Stimulated activated memory B cell treated with anti-CD40 and anti-IgM and Interleukin-4, amounts not matched to agents 10 μg/mL and 1 μg/mL and 100 μg/mL, for 72 hours (primary cell): ENCODE results near the gene SYNE1.
"Not testable (repeated sequence)": the region's sequence is repeated elsewhere in the genome, so short reads cannot be mapped to it uniquely, and the experiment has no call there.

Experiments
- ATAC-seq: fragments of 150-1000 bp; cut with Tn5 transposase; 2 replicates; pipeline ENCODE4 v1.10.0; 2021
- H3K27ac Mint-ChIP-seq: one replicate; pipeline ENCODE4 v1.8.0; 2022; ENCODE audit warnings: mild to moderate bottlenecking, mixed read lengths
- H3K27me3 Mint-ChIP-seq: one replicate; pipeline ENCODE4 v1.8.0; 2022; ENCODE audit warnings: mixed read lengths
- H3K36me3 Mint-ChIP-seq: one replicate; pipeline ENCODE4 v1.8.0; 2022; ENCODE audit warnings: mixed read lengths
- H3K4me1 Mint-ChIP-seq: one replicate; pipeline ENCODE4 v1.8.0; 2022; ENCODE audit warnings: mixed read lengths
- H3K4me3 Mint-ChIP-seq: one replicate; pipeline ENCODE4 v1.8.0; 2022; ENCODE audit warnings: mild to moderate bottlenecking, moderate library complexity, mixed read lengths
- H3K9me3 Mint-ChIP-seq: one replicate; pipeline ENCODE4 v1.8.0; 2022; ENCODE audit warnings: mixed read lengths

Gene SYNE1

DNA sequence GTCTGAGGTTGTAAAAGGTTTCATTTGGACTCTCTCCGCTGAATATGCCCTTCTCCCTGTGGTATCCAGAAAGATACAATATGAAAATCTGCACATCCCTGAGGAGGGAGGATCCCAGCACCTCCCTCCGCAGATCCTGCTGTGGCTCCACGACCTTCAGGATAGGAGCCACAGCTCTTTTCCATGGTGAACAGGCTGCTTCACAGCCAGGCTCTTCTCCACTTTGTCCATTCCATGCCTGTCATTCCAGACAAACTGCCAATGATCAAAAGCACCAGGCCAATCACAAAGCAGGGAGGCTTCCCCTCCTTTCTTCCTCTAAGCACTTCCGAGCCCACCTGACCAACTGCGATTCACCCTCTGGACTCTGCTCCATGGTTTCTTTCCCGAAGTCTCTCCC lies 489.9 kb downstream of the SYNE1 start:
- H3K36me3 Mint-ChIP-seq: peaks cover 68% of the 10 kb centered on the region
- ATAC-seq: no peak
- no peak overlapping the region for H3K4me3 Mint-ChIP-seq
- no peak overlapping the region for H3K27ac Mint-ChIP-seq
- H3K4me1 Mint-ChIP-seq: peaks cover 6% of the 10 kb centered on the region
- H3K9me3 Mint-ChIP-seq: no peaks in the 10 kb centered on the region
- H3K27me3 Mint-ChIP-seq: no peaks in the 10 kb centered on the region

DNA sequence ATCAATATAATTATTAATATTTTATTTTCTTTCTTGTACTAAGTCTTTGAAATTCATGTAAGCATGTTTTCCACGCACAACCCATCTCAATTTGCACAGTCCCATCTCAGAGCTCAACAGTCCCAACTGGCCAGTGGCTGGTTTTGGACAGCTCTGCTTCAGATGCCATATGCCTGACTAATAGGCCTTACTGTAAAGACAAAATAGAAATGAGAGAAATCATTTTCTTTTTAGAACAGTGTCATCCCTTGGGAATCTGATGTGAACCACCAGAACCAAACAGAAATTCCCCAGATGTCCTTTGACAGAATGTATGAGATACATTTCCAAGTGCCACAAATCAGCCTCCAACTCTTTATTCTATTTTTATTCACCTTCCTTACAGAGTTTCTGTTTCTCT lies 490.8 kb downstream of the SYNE1 start:
- H3K4me3 Mint-ChIP-seq: no peak overlapping the region
- peaks cover 6% of the 10 kb centered on the region for H3K4me1 Mint-ChIP-seq
- no peak for ATAC-seq
- H3K27me3 Mint-ChIP-seq: no peaks in the 10 kb centered on the region
- peaks cover 60% of the 10 kb centered on the region for H3K36me3 Mint-ChIP-seq
- no peaks in the 10 kb centered on the region for H3K9me3 Mint-ChIP-seq
- no peak overlapping the region for H3K27ac Mint-ChIP-seq

DNA sequence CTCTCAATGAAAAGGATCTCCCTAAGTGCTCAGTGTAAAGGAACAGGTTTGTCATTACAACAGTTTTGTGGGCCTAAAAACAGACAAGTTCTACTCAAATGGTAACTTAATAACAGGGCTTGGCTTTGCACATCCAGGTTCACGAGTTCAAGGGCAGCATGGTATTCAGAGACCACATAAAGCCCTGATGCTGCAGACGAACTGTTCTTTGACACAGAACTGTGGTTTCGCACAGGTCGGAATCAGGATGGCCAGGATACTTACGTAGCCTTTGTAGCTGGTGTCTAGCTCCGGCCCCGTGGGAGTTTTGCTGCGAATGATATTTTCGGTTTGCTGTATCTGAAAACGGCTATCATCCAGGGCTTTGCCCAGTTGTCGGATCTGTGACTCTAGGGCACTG lies 493.8 kb downstream of the SYNE1 start:
- Mint-ChIP-seq H3K36me3 (peaks cover 60% of the 10 kb centered on the region), H3K27ac (no peak overlapping the region), H3K4me1 (peaks cover 6% of the 10 kb centered on the region), H3K27me3 (no peaks in the 10 kb centered on the region), H3K9me3 (no peaks in the 10 kb centered on the region), H3K4me3 (no peak overlapping the region)
- no peak for ATAC-seq

DNA sequence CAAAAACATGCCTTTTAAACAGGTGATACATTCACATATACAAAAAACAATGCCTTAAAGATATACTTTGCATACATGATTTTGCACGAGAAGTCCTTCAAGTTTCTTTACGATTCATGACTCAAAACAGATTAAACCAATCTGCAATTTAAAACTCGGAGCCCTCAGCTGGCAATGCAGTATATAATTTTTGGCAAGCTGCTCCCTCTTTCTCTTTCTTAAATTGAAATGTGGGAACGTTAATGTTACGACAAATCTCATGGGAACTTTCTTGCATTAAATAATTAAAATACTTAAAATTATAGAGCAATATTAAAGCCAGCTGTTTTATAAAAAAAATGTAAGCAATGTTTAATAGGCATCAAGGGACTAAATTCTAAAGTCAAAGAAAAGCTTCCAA lies 495.1 kb downstream of the SYNE1 start:
- no peaks in the 10 kb centered on the region for H3K27me3 Mint-ChIP-seq

DNA sequence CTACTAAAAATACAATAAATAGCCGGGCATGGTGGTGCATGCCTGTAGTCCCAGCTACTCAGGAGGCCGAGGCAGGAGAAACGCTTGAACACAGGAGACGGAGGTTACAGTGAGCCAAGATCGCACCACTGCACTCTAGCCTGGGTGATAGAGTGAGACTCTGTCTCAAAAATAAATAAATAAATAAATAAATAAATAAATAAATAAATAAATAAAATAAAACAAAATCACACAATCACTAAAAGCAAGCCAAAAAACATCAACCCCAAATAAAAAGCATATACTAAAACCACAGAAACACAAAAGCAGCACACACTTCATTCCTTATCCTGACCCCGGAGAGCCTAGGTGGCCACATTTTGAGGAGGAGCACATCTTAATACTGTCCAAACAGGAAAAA lies 498.8 kb downstream of the SYNE1 start:
- ATAC-seq, H3K27ac Mint-ChIP-seq, H3K27me3 Mint-ChIP-seq, H3K4me1 Mint-ChIP-seq, H3K4me3 Mint-ChIP-seq, H3K9me3 Mint-ChIP-seq: not testable (repeated sequence)
- H3K36me3 Mint-ChIP-seq: peaks cover 62% of the 10 kb centered on the region

More for the DNA sequence above, 495.1 kb downstream of the SYNE1 start:
- Mint-ChIP-seq H3K36me3 (peaks cover 55% of the 10 kb centered on the region), H3K4me3 (no peak overlapping the region), H3K4me1 (peaks cover 6% of the 10 kb centered on the region), H3K27ac (no peak overlapping the region), H3K9me3 (no peaks in the 10 kb centered on the region)
- ATAC-seq: no peak

DNA sequence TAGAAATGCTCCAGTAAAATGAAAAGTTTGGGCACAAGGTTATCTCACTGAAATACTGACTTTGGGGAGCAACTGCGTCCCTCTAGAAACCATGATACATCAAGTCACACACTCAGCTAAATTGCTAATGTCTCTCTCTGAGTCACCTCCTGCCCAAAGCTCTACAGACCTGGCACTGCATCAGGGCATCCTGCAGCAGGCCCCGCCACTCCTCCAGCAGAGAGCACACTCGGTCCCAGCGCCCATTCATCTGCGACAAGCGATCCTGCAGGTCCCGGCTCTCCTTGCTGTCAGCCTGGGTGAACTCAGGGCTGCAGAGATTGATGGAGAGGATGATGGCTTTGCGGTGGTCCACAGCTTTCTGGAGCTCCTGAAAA lies 500.7 kb downstream of the SYNE1 start:
- ATAC-seq: no peak
- Mint-ChIP-seq H3K4me1 (no peaks in the 10 kb centered on the region), H3K9me3 (no peaks in the 10 kb centered on the region), H3K4me3 (no peak overlapping the region), H3K27ac (no peak overlapping the region), H3K36me3 (peaks cover 73% of the 10 kb centered on the region), H3K27me3 (no peaks in the 10 kb centered on the region)

DNA sequence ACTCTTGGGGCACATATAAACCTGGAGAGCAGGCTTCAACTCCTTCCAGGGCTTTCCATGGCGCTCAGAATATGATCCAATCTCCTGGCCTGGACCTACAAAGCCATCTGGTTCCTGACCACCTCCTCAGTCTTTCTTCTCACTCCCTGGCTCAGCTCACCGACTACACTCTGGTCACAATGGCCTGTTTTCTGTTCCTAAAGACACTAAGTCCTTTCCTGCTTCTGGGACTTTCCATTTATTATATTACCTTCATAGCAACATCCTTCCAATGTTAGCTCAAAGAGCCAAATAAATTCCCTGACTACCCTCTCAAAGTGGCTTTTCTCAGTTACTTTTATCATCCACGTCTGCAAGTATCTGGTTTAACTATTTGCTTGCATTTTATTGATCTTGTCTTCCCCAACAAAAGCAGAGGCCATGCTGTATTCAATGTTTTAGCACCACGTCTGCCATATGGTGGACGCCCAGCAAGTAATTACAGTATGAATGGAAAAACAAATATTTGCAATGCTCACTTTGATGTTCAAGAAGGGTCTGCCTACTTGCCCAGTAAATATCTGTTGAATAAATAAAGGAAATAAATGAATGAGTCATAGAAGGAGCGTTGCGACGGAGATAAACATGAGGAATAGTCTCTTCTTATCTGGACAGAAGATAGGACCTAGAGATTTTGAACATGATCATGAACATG lies 501.3 kb downstream of the SYNE1 start:
- Mint-ChIP-seq H3K36me3 (peaks cover 72% of the 10 kb centered on the region), H3K4me1 (no peaks in the 10 kb centered on the region), H3K27me3 (no peaks in the 10 kb centered on the region), H3K9me3 (no peaks in the 10 kb centered on the region), H3K4me3 (no peak overlapping the region), H3K27ac (no peak overlapping the region)
- ATAC-seq: no peak

DNA sequence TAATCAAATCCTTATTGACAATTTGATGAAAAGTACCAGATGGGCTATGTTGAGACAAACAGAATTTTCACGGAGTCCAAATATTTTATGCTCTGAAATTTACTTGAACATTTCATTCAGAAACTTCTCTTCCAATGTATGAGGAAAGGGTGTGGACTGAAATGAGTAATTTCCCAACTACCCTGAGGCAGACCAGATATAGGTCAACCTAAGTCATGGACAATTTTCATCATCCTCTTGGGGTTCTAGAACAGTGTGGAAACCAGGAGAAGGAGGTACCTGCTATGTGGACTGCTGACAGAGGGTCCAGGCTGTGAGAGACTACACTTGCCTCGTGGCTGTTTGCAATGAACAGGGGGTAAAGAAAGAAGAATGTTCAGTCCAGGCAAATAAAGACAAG lies 506.7 kb downstream of the SYNE1 start:
- ATAC-seq: no peak
- peaks cover 56% of the 10 kb centered on the region for H3K36me3 Mint-ChIP-seq
- H3K4me3 Mint-ChIP-seq: no peak overlapping the region

DNA sequence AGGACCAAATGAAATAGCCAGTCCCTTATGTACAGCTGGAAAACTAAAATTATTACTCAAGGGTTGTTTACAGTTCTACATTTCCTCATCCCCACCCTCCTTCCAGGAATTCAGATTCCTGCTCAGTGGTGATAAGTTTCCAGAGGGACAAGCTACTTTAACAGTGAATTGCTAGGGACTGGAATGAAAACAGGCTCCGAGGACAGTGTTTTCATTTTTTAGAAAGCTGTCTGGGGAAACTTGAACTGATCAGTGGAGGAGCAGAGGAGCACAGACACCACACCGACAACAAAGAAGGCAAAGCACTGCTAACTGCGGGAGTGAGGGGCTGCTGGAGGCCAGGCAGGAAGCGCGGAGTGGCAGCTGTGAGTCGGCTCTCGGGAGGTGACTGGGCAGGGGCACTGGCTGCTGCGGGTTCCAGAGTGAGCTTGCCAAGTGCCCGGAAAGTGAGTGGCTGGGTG lies 507.4 kb downstream of the SYNE1 start:
- no peaks in the 10 kb centered on the region for H3K9me3 Mint-ChIP-seq
- no peaks in the 10 kb centered on the region for H3K27me3 Mint-ChIP-seq
- H3K4me3 Mint-ChIP-seq: no peak overlapping the region
- ATAC-seq: no peak
- peaks cover 49% of the 10 kb centered on the region for H3K36me3 Mint-ChIP-seq
- peak overlapping the region; percentile 3 for H3K27ac Mint-ChIP-seq
- no peaks in the 10 kb centered on the region for H3K4me1 Mint-ChIP-seq

More for the DNA sequence above, 506.7 kb downstream of the SYNE1 start:
- Mint-ChIP-seq H3K27me3 (no peaks in the 10 kb centered on the region), H3K4me1 (no peaks in the 10 kb centered on the region), H3K9me3 (no peaks in the 10 kb centered on the region), H3K27ac (peak overlapping the region; percentile 3)

DNA sequence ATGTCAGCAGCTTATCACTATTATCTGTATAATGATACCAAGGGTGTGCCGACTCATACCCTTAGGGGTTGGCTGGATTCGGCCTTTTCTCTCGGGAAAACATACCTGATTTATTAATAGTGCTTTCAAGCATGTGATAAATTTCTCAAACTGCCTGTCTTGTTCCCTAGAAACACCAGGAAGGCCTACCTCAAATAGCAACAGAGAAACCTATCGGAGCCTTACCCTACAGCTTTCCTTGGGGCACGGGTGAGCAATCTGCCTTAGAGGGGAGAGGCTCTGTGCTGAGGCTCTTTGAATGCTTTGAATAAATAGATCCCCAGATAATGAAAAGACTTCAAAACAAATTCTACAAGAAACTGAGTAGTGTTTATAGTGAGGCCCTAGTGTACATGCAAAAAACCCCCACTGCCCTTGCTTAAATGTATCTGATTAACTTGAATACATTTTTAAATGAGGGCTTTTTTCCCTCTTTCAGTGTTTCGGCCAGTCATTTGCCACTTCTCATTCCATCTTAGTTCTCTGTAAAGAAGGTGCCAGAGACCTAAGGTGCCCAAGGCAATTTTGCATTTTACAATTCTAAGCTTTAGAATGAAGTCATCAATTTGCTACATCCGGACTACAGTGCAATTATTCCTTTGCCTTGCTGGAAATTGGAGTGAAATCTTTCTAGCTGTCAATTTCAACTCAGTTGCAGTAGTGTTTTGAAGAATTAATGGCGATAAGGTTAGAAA lies 509.6 kb downstream of the SYNE1 start:
- no peaks in the 10 kb centered on the region for H3K9me3 Mint-ChIP-seq
- ATAC-seq: no peak
- no peaks in the 10 kb centered on the region for H3K4me1 Mint-ChIP-seq
- no peak overlapping the region for H3K4me3 Mint-ChIP-seq
- H3K36me3 Mint-ChIP-seq: peaks cover 41% of the 10 kb centered on the region
- no peaks in the 10 kb centered on the region for H3K27me3 Mint-ChIP-seq
- H3K27ac Mint-ChIP-seq: no peak overlapping the region

DNA sequence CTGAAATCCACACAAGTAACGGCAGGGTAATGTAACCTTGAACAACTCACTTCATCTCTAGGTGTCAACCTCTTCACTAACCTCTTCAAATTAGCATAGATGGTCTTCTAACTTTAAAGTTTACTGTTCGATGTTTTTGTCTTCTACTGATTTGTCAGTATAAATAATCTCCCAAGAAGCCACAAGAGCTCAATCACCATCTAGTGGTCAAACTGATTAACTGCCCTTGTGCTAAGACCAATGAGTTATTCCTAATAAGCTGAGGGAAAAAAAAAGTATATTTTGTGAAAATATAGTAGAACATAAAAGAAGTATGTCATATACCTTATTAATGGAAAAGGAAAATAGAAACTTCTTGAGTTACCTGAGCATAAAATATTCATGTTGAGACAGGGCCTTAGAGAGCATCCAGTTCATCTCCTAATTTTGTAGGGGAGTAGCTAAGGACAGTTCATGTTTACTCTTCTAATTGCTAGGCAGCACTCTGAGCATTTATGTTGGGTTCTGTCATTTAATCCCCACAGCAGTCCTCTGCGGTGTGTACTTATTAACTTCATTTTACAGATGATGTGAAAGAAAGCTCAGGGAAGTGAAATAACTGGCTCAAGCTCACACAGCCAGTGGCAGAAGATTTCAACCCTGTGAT lies 512.6 kb downstream of the SYNE1 start:
- Mint-ChIP-seq H3K36me3 (peaks cover 39% of the 10 kb centered on the region), H3K9me3 (no peaks in the 10 kb centered on the region), H3K4me3 (no peak overlapping the region), H3K27me3 (no peaks in the 10 kb centered on the region), H3K27ac (no peak overlapping the region), H3K4me1 (no peaks in the 10 kb centered on the region)
- no peak for ATAC-seq

DNA sequence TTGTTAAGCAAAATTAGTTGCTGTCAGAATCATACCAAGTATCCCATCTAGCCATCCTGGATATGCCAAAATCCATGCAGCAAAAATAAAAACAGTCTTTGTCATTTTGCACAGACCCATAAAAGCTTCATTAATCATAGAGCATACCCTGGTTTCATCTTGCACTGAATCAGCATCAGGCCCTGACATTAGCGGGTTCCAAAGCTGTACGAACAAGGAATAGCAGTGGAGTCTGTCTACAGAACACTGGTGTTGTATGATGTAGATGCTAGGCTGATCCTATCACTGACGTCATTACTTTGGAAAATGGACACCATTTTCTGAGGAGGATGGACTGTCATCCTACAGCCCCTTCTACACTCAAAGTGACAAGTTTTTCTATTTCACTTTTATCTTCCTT lies 514.1 kb downstream of the SYNE1 start:
- Mint-ChIP-seq H3K4me3 (no peak overlapping the region), H3K4me1 (peaks cover under 1% of the 10 kb centered on the region), H3K27ac (no peak overlapping the region), H3K36me3 (peaks cover 39% of the 10 kb centered on the region), H3K9me3 (peaks cover 3% of the 10 kb centered on the region), H3K27me3 (no peaks in the 10 kb centered on the region)
- no peak for ATAC-seq

DNA sequence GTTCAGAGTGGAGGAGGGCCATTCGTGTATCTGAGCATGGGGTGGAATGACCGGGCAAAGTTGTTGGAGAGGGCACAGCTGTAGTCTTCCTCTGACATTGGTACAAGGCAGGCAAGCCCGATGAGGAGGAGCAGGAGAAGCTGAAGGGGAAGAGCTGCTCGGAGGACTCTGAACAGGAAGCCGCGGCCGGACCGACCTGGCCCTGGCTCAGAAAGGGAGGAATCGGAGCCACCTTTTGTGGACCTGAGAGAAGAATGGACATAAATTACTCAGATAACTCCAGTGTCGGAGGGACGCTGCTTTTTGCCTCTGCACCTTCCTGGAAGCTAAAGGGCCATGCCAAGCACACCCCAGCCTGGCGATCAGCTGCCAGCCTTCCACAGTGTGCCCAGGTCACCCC lies 514.7 kb downstream of the SYNE1 start:
- Mint-ChIP-seq H3K27me3 (no peaks in the 10 kb centered on the region), H3K9me3 (peaks cover 4% of the 10 kb centered on the region), H3K36me3 (peaks cover 40% of the 10 kb centered on the region), H3K27ac (no peak overlapping the region), H3K4me3 (no peak overlapping the region), H3K4me1 (peaks cover 7% of the 10 kb centered on the region)
- ATAC-seq: no peak

DNA sequence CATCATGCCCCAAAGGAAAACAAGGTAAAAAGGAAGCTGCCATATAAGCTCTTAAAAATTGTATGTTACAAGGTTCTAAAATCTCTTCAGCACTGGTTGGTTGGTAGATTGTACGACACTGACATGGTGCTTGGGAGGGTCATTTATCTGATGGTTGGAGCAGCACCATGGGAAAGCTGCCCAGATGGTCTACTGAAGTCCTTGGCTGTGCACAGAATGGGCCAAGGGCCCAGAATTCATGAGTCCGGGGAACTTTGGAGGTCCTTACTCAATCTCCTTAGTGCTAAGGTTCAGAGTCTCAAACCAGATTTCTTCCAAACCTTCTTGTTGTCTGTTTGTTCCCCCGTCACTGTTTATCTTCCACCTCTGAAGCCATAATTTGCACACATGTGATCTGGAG lies 515.3 kb downstream of the SYNE1 start:
- Mint-ChIP-seq H3K4me1 (peaks cover 9% of the 10 kb centered on the region), H3K9me3 (peaks cover 4% of the 10 kb centered on the region), H3K4me3 (no peak overlapping the region), H3K27me3 (no peaks in the 10 kb centered on the region), H3K36me3 (peaks cover 40% of the 10 kb centered on the region), H3K27ac (no peak overlapping the region)
- ATAC-seq: no peak

DNA sequence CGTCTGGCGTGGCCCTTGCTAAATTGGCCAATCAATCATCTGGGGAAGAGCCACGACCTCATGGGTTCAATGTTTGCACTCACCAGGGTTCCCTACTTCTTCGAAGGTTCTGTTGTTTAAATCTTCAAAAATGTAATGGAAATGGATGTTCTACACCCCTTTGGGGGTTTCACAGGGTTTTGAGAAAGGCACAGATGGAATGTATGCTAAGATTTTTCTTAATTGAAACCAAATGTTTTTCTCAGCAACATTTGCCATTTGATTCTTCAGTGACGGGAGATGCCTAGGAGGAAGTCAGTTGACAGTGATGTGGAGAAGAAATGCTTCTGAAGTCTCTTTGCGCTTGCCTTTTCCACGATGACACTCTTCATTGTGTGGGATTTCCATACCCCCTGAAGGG lies 517.3 kb downstream of the SYNE1 start:
- no peak overlapping the region for H3K27ac Mint-ChIP-seq
- peaks cover 4% of the 10 kb centered on the region for H3K9me3 Mint-ChIP-seq
- H3K27me3 Mint-ChIP-seq: no peaks in the 10 kb centered on the region
- no peak overlapping the region for H3K4me3 Mint-ChIP-seq
- ATAC-seq: no peak
- peaks cover 9% of the 10 kb centered on the region for H3K4me1 Mint-ChIP-seq
- H3K36me3 Mint-ChIP-seq: peaks cover 40% of the 10 kb centered on the region

DNA sequence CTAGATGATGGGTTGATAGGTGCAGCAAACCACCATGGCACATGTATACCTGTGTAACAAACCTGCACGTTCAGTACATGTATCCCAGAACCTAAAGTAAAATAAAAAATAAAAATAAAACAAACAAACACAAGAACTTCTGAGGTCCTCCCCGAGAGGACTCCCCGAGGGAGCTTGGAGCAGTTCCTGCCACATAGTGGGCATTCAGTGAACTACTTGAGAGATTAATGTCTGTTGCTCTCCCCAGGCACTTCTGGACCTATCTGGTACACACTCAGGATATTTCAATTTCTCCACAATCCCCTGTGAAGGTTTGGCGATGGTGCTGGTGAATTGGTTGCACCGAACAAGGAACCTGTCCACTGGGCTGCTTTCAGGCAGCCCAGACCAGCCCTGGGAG lies 518.5 kb downstream of the SYNE1 start:
- Mint-ChIP-seq H3K4me1 (peaks cover 9% of the 10 kb centered on the region), H3K4me3 (no peak overlapping the region), H3K27ac (no peak overlapping the region), H3K27me3 (no peaks in the 10 kb centered on the region), H3K36me3 (peaks cover 40% of the 10 kb centered on the region), H3K9me3 (peaks cover 4% of the 10 kb centered on the region)
- no peak for ATAC-seq
